ENCODE results near the gene NCBP2.

NCBP2 gene

DNA sequence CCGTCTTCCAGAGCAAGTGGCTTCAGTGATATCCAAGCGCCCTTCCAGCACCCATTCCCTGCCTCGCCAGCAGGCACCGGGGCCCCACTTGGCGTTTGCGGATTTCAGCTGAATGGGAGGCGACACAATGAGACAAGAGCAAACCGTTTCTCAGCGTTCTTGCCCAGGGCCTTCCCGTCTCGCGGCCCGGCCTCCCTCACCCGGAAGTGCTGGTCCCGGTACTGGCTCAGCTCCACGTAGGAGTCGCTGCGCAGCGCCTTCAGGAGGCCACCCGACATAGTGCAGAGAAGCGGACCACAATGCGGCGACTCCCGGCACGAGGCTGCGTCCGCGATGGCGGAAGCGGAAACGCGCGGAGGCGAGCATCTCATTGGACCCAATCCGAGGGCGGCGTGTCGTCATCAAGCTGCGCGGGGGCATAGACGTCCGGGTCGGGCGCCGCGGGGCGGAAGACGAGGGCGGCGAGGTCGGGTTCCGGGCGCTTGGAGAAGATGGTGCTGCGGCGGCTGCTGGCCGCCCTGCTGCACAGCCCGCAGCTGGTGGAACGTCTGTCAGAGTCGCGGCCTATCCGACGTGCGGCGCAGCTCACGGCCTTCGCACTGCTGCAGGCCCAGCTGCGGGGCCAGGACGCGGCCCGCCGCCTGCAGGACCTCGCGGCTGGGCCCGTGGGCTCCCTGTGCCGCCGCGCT is at the start of gene NCBP2:
Gene NCBP2 (minus strand): TSS at position 303 of the 689 bp plus-strand sequence. CDS start 25 bp downstream, at position 278.
- peak within 1 kb of the TSS; percentile 88 for H3K4me3 ChIP-seq (ENCODE audit: low read depth, low read length)

DNA sequence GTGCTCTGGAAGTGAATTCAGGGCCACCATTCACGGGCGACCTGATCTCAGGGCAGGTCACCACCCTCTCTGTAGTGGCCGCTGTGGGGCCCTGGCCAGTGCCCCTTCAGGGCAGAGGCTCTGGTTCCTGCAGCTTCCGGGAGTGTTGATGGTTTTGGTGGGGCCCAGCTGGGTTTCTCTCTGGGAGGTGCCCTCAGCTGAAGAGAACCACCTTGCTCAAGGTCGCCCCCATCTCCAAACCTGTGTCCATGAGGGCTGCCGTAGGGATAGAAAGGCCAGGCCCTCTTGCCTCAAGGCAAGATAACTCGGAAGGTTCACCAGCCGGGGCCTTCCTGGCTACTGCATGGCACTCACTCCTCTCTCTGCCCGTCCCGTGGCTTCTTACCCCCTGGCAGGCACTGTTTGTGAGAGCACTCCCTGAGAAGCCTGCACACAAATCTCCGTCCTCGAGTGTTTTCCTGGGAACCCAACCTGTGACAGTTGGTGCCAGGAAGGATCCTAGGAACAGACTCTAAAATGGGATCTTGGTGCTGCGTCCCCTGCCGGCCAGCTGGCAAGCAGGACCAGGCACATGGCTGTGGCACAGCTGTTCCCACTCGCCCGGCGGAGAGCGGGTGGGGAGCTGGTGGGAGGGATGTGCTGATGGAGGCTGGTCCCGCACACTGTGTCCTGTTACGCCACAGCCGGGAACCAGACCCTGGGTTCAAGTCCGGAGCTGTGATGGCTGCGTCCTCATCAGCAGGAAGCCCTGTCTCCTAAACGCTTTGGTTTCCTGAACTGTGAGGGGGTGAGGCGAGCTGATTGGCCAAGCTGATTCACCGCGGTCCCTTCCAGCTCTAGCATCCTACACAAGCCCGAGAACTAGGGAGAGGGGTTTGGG is 49.5 kb upstream of the NCBP2 start:
- H3K4me3 ChIP-seq (ENCODE audit: low read depth, low read length): no peak overlapping the region
- DNase-seq (ENCODE audit: low read depth): no peak

More for the DNA sequence above, at the start of gene NCBP2:
- peak; percentile 95 for DNase-seq (ENCODE audit: low read depth)

DNA sequence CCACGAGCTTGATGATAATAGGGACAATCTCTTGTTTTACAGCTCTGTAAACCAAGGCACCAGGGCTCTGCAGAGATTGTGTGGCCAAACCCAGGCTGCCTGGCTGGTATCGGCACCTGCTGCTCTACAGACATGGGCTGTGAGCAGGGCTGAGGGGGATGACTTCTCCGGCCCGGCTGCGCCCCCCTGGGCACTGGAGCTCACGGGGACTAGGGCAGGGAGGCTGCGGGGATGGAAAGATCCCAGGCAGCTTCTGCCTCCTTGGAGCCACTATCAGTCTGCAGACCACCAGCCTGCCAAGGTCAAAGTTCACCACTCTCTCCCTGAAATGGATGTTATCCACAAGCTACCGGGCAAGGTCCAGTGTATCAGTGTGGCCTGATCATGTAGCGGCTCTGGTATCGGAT is 48.3 kb upstream of the NCBP2 start:
- DNase-seq (ENCODE audit: low read depth): no peak
- H3K4me3 ChIP-seq (ENCODE audit: low read depth, low read length): no peak overlapping the region

DNA sequence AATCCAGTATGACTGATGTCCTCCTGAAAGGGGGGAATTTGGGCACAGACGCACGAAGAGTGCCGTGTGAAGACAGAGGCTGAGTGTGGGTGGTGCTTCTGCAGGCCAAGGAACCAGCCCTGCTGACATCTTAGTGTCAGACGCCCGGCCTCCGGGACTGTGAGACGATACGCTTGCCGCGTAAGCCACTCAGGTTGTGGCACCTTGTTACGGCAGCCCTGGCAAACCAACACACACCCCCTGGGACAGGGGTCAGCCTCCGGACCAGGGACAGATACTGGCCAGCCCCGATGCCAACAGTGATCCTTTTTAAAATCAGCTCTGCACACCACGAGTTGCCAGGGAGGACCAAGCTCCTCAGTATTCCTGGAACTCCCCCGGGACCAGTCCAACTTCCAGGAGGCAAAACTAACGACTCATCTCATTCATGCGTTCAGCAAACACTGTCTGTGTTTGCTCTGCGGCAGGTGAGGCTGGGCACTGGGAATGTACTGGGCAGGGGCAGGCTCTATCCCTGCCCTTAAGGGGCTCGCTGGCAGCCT is 47.5 kb upstream of the NCBP2 start:
- H3K4me3 ChIP-seq (ENCODE audit: low read depth, low read length): no peak overlapping the region
- DNase-seq (ENCODE audit: low read depth): peak; percentile 28

DNA sequence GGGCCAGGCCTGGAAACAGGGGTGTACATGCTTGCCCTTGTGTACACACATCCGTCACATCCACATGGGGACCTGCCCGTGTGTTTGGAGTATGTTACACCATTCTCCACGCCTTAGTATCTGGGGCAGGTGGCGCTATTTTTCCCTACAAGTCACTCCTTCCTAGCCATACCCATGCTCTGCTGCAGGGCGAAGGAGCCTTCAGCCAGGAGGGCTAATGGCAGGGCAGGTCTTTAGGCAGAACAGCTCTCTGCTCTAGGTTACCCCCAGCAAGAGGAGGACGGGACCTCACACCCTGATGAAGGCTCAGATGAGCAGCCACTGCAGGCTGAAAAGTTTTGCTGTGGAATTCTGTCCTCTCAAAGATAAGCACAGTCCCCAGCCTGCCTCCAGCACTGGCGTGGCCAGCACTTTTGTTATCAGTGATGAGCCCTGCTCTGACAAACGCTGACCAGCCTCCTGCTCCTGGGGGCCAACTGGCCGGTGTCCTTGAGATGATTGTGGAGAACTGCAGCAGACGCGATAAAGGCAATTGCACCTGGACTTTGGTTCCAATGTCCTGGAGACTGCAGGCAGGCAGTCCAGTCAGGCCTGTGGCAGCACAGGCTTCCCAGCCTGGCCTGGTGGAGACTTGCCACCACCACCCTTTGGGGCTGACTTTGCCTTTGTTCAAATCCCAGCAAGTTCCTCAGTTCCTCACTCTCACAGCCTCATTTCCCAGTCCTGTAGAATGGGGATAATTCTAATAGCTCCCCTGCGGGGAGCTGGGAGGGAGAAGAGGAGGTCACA is 46.1 kb upstream of the NCBP2 start:
- no peak for DNase-seq (ENCODE audit: low read depth)
- no peak overlapping the region for H3K4me3 ChIP-seq (ENCODE audit: low read depth, low read length)

DNA sequence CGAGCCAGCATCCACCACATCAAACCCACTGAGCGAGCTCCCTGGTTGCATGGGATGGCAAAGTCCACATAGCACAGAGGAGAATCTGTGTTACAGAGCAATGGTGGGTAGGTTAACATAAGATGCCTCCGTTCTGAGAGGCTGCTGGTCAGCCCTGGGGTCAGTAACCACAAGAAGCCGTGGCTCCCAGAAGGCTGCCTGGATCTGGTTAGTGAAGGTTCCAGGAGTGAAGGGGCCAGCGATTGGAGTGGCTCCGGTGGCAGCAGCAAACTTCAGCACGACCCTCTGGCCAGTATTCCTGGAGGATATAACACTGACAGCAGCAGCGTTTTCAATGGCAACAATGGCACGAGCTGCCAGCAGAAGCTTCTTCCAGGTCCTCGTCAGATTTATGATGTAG is 44.7 kb upstream of the NCBP2 start:
- no peak overlapping the region for H3K4me3 ChIP-seq (ENCODE audit: low read depth, low read length)
- DNase-seq (ENCODE audit: low read depth): no peak

DNA sequence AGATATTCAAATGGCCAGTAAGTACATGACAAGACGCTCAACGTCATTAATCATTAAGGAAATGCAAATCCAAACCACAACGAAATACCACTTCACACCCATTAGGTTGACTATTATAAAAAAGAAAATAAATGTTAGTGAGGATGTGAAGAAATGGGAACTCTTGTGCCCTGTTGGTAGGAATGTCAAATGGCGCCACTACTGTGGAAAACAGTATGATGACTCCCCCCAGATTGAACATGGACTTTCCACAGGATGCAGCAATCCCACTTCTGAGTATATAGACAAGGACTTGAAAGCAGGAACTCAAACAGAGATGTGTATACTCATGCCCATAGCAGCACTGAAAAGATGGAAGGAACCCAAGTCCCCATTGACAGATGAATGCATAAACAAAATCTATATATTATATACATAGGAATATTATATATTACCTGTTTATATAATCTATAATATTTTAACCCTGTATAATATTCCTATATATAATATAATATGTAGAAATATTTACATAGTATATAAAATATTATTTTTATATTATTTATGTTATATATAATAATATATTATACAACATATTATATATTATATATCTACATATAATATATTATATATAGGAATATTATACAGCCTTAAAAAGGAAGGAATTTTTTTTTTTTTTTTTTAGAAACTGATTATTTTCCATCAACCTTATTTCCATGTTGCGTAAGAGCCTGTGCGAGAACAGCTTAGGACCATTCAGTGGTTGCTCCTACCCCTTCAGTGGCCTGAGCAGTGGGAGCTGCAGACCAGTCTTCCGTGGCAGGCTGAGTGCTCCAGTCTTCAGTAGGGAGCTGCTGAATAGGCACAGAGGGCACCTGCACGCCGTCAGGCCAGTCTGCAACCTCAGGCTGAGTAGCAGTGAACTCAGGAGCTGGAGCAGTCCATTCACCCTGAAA is 43.9 kb upstream of the NCBP2 start:
- no peak overlapping the region for H3K4me3 ChIP-seq (ENCODE audit: low read depth, low read length)
- DNase-seq (ENCODE audit: low read depth): no peak

DNA sequence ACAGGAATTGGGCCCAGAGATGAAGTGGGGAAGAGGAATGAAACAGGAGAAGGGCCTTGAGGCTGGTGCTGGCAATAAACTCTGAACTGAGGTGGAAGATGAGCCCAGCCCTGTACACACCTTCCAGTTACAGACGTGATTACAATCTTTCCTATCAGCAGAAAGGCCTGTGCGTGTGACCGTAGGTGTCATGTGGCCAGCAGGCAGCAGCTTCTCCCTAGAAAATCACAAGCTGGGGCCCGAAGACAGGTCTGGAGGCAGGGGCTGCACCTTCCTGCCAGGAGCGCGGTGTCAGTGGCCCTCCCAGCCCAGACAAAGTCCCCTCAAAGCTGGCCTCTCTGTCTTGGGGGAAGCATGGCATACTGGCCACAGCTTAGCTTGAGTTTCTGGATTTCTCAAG is 43.0 kb upstream of the NCBP2 start:
- no peak for DNase-seq (ENCODE audit: low read depth)
- no peak overlapping the region for H3K4me3 ChIP-seq (ENCODE audit: low read depth, low read length)

DNA sequence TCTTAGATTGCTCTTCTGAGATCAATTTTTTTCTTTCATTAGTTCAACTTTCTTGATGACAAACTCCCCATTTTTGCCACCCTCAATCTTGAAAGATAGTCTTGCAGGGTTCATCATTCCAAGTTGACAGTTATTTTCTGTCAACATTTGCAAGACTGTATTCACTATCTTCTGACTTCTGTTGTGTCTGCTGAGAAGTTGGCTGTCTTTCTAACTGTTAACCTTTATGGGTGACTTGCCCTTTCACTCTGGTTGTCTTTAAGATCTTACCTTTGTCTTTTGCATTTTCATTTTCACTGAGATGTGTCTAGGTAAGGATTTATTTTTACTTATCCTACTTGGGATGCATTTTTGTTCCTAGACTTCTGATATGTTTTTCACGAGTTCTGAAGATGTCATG is 40.9 kb upstream of the NCBP2 start:
- DNase-seq (ENCODE audit: low read depth): no peak
- no peak overlapping the region for H3K4me3 ChIP-seq (ENCODE audit: low read depth, low read length)

DNA sequence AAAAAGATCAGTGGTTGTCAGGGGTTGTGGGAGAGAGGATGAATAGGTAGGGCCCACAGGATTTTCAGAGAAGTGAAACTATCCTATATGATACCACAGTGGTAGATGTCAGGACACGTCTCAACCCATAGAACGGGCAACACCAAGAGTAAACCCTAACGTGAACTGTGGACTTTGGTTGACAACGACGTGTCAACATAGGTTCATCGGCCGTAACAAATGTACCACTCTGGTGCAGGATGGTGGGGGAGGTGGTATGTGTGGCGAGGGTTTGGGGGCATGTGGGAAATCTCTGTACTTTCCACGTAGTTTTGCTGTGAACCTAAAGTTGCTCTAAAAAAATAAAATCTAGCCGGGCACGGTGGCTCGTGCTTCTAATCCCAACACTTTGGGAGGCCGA is 39.3 kb upstream of the NCBP2 start:
- DNase-seq (ENCODE audit: low read depth): no peak

DNA sequence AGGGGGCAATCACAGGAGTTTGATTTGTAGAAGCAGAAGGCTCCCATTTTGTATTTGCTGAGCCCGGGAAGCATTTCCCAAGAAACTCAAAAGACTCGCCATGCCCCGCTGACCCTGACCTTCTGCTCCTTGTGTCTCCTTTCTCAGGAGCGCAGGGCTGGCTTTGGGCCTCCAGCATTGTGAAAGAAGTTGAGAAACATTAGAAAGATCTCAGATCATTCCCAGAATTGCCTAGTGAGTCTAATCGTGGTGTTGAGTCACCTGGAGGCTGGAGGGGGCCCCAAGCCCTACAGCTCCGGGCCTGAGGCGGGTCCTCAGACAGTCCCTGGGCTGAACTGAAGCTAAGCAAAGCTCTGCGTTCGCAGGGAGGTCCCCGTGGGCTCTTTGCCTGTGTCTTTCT is 37.2 kb upstream of the NCBP2 start:
- no peak overlapping the region for H3K4me3 ChIP-seq (ENCODE audit: low read depth, low read length)
- peak; percentile 92 for DNase-seq (ENCODE audit: low read depth)

More for the DNA sequence above, 39.3 kb upstream of the NCBP2 start:
- H3K4me3 ChIP-seq (ENCODE audit: low read depth, low read length): no peak overlapping the region

DNA sequence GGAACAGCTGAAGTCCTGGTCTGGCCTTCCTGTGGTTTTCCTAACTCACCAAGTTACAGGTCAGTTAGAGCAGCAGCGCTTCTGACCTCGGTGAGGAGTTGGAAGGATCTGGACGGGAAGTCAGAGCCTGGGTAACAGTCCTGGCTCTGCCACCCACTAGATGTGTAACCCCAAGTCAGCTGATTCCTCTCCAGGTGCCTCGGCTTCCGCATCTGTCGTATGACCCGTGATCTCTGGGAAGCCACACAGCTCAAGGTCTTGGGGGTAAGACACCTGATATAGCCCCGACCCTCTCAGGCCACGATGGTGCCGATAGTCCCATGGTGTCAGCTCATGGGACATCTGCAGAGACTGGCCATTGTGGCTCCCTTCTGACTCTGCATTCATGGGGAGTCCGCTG is 34.6 kb upstream of the NCBP2 start:
- no peak for DNase-seq (ENCODE audit: low read depth)
- H3K4me3 ChIP-seq (ENCODE audit: low read depth, low read length): no peak overlapping the region

DNA sequence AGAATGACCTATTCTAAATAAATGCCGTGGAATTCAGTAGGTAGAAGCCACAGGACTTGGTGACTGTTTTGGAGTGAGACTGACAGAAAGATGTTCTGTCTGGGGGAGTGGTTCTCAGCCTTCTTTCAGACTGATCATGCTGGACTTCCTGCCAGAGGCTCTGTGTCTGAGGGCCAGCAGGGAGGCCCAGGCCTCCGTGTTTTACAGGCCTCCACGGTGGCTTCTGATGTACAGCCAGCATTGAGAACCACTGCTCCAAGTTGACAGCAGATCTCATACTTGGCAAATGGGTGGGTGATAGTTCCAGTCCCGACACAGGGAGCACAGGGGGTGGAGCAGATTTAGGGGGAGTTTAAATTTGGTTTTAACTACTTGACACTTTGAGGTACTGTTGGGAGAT is 33.0 kb upstream of the NCBP2 start:
- H3K4me3 ChIP-seq (ENCODE audit: low read depth, low read length): no peak overlapping the region

DNA sequence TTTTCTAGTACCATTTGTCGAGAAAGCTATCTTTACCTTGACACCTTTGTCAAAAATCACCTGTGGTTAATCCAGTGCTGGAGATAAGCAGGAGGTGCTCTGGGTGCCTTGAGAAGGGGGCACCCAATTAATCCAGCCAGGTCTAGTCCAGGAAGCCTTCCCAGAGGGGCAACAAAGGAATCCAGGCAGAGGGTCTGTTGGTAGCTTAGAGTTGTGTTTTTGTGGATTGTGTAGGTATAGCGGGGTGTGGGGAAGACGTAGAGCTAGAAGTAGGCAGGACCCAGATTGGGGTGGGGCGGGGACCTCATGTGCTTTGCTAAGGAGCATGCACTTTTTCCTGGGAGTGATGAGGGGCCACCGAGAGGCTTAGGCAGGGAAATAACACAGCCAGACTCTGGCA is 32.3 kb upstream of the NCBP2 start:
- DNase-seq (ENCODE audit: low read depth): no peak
- no peak overlapping the region for H3K4me3 ChIP-seq (ENCODE audit: low read depth, low read length)

More for the DNA sequence above, 33.0 kb upstream of the NCBP2 start:
- DNase-seq (ENCODE audit: low read depth): no peak

DNA sequence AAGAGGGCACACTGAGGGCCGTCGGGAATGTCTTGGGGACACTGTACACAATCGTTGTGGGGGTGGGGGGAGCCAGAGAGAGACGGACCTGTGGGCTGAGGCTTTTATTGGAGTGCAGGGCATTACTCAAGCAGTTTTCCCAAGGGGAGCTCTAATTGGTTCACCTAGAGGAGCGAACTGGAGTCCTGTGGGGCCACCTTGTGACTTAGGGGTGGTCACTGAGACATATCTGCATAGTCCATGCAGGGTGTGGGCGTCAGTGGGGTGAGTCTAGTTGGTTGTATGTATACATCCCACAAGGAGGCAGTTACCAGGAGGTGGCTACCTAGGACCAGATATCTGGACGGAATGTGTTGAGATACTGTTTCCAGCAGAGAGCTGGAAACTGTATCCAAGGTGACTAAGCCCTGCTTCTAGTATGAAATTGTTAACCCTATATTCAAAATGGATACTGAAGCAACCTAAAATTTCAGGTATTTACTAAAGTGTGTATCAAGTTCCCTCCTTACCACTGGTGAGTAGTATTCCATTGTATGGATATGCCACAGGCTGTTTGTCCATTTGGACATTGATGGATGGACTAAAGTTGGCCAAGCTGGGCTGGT is 28.9 kb upstream of the NCBP2 start:
- H3K4me3 ChIP-seq (ENCODE audit: low read depth, low read length): no peak overlapping the region
- DNase-seq (ENCODE audit: low read depth): no peak

DNA sequence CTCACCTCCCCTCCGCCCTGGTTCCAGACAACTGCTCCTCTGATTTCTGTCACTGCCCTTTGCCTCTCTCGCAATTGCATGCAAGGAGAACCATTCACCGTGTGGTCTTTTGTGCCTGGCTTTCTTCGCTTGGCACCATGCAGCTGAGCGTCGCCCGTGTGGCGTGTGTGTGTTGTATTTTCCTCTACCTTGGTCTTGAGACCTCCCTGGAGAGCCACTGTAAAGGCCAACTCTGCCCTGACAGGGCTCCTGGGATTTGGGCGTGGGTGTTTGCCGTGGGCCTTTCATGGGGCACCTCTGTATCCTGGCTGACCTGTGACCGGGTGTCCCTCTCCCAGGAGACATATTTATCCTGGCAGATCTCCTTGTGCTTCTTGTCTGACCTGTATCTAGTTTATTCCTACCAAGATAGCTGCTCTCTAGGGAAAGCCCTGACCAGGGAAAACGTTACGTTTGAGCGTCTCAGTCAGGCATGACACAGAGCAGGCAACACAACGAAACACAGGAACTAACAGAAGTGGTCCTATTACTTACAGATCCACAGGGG is 28.3 kb upstream of the NCBP2 start:
- DNase-seq (ENCODE audit: low read depth): no peak
- no peak overlapping the region for H3K4me3 ChIP-seq (ENCODE audit: low read depth, low read length)

DNA sequence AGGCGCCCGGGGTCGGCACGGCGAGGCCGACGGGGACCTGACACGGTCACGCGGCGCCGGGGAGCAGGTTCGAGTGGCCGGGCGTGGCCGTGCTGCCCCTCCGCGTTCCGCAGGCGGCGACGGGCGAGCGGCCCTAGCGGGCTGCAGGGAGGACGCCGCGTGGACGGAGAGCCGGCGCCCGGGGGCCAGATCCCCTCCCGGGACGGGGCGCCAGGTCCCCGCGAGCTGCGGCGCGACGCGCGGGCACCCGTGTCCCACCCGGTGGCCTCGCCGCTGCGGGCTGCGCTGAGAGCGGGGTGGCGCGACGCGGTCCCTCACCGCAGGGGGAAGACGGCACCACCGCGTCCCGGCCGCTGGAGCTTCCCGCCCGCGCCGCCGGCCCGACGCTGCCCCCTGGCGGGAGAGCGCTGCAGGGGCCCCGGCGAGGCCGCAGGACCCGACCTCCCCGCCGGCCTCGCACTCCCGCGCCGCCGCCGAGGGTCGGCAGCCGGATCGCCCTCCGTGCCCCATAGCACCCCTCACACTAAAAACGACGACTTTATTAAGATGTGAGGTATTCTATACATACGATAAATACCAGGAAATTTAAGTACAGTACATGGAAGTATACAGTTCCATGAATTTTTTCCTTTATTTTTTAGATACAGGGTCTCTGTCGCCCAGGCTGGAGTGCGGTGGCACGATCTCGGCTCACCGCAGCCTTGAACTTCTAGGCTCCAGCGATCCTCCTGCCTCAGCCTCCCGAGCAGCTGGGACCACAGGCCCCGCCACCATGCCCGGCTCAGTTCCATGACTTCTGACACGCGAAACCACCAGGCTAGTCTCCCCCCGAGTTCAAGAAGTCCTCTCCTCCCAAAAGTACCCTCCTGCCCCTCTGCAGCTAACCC is 27.6 kb upstream of the NCBP2 start:
- DNase-seq (ENCODE audit: low read depth): no peak
- peak overlapping the region; percentile 69 for H3K4me3 ChIP-seq (ENCODE audit: low read depth, low read length)
